ENCODE measurements around the gene DGCR2. TPM values are rescaled to one million over a fixed set of nuclear protein-coding genes. Genes with fewer than 3 reads are reported as not detected.

The DGCR2 gene
- total RNA-seq, 1 donor from 2014 or later = 68.7 TPM

DNA sequence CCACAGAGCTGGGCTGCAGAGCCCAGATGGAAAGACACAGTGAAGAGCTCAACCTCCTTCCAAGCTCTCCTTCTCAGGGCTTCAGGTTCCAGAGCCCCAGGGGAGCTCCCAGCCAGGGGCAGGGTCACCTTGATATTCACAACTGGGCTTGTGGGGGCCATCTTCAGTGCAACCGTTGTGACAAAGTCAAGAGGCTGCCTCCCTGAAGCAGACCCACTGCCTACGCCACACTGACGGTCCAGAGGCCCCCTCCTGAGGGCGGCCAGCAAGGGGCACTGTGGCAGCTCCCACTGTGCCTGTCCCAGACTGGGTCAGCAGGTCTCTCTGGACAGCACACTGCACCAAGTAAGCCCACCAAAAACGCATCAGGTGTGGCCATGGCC, 84.1 kb downstream of the DGCR2 start:
- Mint-ChIP-seq H3K9me3 (ENCODE audit: unreplicated experiment) (peaks cover 9% of the 10 kb centered on the region), H3K4me1 (ENCODE audit: low read depth, unreplicated experiment) (peaks cover 5% of the 10 kb centered on the region), H3K4me3 (ENCODE audit: unreplicated experiment) (no peak overlapping the region), H3K36me3 (ENCODE audit: unreplicated experiment) (no peaks in the 10 kb centered on the region), H3K27ac (ENCODE audit: unreplicated experiment) (no peak overlapping the region), H3K27me3 (ENCODE audit: unreplicated experiment) (peaks cover 9% of the 10 kb centered on the region)
- DNase-seq = no peak
- TF ChIP-seq, protein P1, sequence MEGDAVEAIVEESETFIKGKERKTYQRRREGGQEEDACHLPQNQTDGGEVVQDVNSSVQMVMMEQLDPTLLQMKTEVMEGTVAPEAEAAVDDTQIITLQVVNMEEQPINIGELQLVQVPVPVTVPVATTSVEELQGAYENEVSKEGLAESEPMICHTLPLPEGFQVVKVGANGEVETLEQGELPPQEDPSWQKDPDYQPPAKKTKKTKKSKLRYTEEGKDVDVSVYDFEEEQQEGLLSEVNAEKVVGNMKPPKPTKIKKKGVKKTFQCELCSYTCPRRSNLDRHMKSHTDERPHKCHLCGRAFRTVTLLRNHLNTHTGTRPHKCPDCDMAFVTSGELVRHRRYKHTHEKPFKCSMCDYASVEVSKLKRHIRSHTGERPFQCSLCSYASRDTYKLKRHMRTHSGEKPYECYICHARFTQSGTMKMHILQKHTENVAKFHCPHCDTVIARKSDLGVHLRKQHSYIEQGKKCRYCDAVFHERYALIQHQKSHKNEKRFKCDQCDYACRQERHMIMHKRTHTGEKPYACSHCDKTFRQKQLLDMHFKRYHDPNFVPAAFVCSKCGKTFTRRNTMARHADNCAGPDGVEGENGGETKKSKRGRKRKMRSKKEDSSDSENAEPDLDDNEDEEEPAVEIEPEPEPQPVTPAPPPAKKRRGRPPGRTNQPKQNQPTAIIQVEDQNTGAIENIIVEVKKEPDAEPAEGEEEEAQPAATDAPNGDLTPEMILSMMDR (IDR thresholded peaks at IDR 0.05; ENCODE audit: partially characterized antibody, unreplicated experiment) = no peak

DNA sequence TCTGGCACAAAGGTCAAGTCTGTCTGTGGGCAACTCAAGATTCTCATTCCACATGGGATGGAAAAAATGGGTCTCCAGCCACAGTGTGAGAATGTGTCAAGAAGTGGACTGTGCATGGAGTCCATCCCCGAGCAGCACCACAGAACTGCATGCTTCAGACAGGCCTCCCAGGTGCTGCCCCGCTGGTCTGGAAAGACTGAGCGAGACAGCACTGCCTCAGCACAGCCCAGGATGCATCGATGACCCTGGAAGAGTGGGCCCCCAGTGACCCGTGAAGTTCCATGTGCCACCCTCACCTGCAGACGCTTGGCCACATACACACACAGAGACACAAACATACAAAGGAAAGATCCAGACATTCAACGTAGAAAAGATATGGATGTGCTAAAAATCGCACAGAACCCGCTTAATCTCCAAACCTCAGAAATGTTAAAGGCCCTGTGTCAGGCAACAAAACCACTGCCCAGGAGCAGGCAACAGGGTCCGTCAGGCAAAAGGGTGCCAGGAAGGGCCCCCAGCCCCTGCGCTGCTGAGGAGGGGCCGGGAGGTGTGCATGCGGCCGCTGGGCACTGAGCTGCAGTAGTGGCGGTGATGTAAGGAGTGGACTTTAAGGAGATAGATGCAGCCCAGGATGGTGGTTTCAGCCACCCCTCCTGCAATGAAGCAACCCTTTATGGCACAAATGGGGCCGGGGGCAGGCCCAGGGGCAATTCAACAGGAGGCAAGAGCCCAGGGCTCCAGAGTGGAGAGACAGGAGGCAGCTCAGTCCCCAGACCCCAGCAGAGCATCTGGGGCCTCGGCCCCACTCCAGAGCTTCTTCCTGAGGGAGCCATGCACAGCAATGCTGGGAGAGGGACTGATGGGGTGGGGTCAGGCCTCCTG, 84.7 kb downstream of the DGCR2 start:
- no peak for DNase-seq
- H3K36me3 Mint-ChIP-seq (ENCODE audit: unreplicated experiment) = no peaks in the 10 kb centered on the region

DNA sequence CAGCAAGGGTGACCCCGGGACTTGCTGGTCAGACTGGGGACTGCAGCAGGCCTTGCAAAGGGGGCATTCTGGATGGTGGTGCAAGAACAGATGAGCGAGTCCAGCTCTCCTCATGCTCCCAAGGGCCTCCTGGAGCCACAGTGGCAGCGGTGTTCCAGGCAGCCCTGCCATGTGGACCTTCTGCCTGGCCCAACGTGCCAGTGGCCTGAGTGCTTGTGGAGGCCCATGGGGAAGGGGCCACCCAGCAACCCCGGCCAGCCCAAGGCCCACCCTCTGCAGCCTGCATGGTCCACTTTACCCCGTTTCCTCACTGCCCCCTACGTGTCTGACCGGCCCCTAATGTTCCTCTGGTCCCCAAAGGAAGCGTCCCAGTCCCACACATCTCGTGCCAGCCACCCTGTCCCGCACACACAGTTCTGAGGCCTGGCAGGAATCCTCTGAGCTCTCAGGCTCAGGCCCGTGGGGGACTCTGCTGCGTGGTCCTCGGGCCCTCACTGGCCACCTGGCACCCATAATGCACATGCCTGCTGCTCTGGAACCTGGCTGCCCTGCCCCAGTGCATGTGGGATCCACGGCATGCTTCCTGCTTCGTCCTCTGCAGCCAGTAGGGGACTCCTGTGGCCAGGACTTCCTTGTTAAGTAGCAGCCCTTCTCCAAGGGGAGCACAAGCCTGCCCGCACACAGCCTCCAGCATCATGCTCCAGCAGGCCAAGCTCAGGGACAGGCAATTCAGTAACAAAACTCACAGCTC, 85.5 kb downstream of the DGCR2 start:
- peaks cover 10% of the 10 kb centered on the region for H3K9me3 Mint-ChIP-seq (ENCODE audit: unreplicated experiment)
- H3K36me3 Mint-ChIP-seq (ENCODE audit: unreplicated experiment) = no peaks in the 10 kb centered on the region
- TF ChIP-seq, protein P1 (IDR thresholded peaks at IDR 0.05; ENCODE audit: partially characterized antibody, unreplicated experiment) = no peak
- peak overlapping the region; percentile 33 for H3K27ac Mint-ChIP-seq (ENCODE audit: unreplicated experiment)
- no peak for DNase-seq
- H3K27me3 Mint-ChIP-seq (ENCODE audit: unreplicated experiment) = peaks cover 9% of the 10 kb centered on the region
- H3K4me1 Mint-ChIP-seq (ENCODE audit: low read depth, unreplicated experiment) = peaks cover 5% of the 10 kb centered on the region
- H3K4me3 Mint-ChIP-seq (ENCODE audit: unreplicated experiment) = no peak overlapping the region

More for the DNA sequence above, 84.7 kb downstream of the DGCR2 start:
- TF ChIP-seq, protein P1 (IDR thresholded peaks at IDR 0.05; ENCODE audit: partially characterized antibody, unreplicated experiment) = no peak
- no peak overlapping the region for H3K4me3 Mint-ChIP-seq (ENCODE audit: unreplicated experiment)
- H3K27ac Mint-ChIP-seq (ENCODE audit: unreplicated experiment) = no peak overlapping the region
- H3K9me3 Mint-ChIP-seq (ENCODE audit: unreplicated experiment) = peaks cover 10% of the 10 kb centered on the region
- peaks cover 9% of the 10 kb centered on the region for H3K27me3 Mint-ChIP-seq (ENCODE audit: unreplicated experiment)
- H3K4me1 Mint-ChIP-seq (ENCODE audit: low read depth, unreplicated experiment) = peaks cover 5% of the 10 kb centered on the region

DNA sequence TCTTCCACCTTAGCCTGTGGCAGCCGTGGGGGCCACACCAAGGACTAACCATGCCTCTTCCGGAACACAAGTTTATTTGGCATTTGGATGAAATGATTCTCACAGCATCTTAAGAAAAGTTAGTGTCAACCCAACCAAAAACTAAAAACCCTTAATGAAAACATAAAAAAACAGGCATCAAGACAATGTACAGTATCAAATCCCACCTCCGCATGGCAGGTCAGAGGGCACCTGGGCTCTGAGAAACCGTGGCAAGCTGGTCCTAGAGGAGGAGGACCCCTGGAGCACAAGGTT, 86.0 kb downstream of the DGCR2 start:
- Mint-ChIP-seq H3K27me3 (ENCODE audit: unreplicated experiment) (peaks cover 7% of the 10 kb centered on the region), H3K27ac (ENCODE audit: unreplicated experiment) (peak overlapping the region; percentile 43), H3K4me3 (ENCODE audit: unreplicated experiment) (no peak overlapping the region), H3K9me3 (ENCODE audit: unreplicated experiment) (peaks cover 10% of the 10 kb centered on the region), H3K4me1 (ENCODE audit: low read depth, unreplicated experiment) (peaks cover 5% of the 10 kb centered on the region), H3K36me3 (ENCODE audit: unreplicated experiment) (no peaks in the 10 kb centered on the region)
- no peak for DNase-seq
- TF ChIP-seq, protein P1 (IDR thresholded peaks at IDR 0.05; ENCODE audit: partially characterized antibody, unreplicated experiment) = no peak

All from glutamatergic neuron (in vitro differentiated cells).